Fibroblast of the aortic adventitia (primary cell): ENCODE data around the gene MIPEP. TPM values are rescaled to one million over a fixed set of nuclear protein-coding genes. Genes with fewer than 3 reads are reported as not detected.

Source experiments
- DNase-seq: peaks from one replicate; pipeline ENCODE4 v3.0.0-alpha.2; 2010; ENCODE audit warnings: low read depth
- H3K4me3 ChIP-seq: 2 replicates; pipeline ENCODE4 v1.5.1; 2011; ENCODE audit warnings: low read depth, mild to moderate bottlenecking, control low read depth, low read length, moderate library complexity
- CTCF ChIP-seq: IDR thresholded peaks from 2 replicates; pipeline ENCODE4 v1.5.1; 2011; ENCODE audit warnings: mild to moderate bottlenecking, low read length, control low read depth, inconsistent platforms; ENCODE audit not compliant: insufficient read depth
- total RNA-seq: library from RNA; depleted of rRNA; stranded (reverse); fragments of >200 nt; gene quantifications from 2 replicates; pipeline ENCODE4 v1.2.3, GENCODE V29; 2012; ENCODE audit warnings: low replicate concordance

Gene MIPEP
- total RNA-seq, 1 donor, result 28.1 TPM

DNA sequence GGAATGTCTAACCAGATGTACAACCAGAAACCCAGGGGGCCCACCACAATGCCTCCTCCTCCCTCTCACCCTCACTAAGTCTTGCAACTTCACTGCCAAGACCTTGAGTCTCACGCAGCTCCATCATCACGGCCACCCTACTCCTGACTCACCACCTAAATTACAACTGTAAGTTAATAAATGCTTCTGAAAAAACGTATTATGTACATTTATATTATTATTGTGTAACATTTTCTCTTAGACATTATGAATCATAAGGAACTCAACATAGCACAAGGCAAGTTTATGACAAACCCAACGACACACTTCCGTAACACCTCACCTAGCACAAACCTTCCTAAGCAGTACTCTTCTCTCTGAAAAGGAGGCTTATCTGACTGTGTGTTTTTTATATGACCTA is 20.7 kb downstream of the MIPEP start:
- no peak for TF ChIP-seq CTCF
- DNase-seq, result peak; percentile 54

GRCh38 chr13:23867027-23867491 is 22.1 kb downstream of the MIPEP start:
- peak; percentile 22 for DNase-seq
- no peak for TF ChIP-seq CTCF
- H3K4me3 ChIP-seq, result no peak overlapping the region

More for the DNA sequence above, 20.7 kb downstream of the MIPEP start:
- H3K4me3 ChIP-seq, result no peak overlapping the region

GRCh38 chr13:23866420-23867026 is 22.7 kb downstream of the MIPEP start:
- peak; percentile 31 for DNase-seq
- no peak for TF ChIP-seq CTCF
- no peak overlapping the region for H3K4me3 ChIP-seq

DNA sequence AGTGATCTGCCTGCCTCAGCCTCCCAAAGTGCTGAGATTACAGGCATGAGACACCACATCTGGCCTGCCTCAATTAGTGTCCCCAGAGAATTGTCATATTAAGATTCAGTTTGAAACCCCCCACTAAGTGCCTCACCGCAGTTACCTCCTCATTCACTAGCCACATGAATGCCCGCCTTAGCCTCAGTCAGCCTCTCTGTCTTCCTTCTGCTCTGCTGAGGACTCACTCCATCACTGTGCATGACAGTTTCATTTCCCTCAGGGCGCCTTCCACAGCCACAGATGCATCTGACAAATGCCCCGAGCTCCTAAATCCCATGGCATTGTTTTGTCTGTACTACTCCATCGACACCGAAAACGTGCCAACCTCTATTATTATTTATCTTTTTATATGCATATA is 23.3 kb downstream of the MIPEP start:
- no peak overlapping the region for H3K4me3 ChIP-seq
- no peak for DNase-seq
- no peak for TF ChIP-seq CTCF

- no peak for DNase-seq
- H3K4me3 ChIP-seq, result no peak overlapping the region
- TF ChIP-seq CTCF, result no peak
Observed at GRCh38 chr13:23865026-23865425, 24.2 kb downstream of the MIPEP start.

GRCh38 chr13:23861310-23861709 is 27.9 kb downstream of the MIPEP start:
- DNase-seq, result no peak
- no peak for TF ChIP-seq CTCF

GRCh38 chr13:23859904-23860303 is 29.3 kb downstream of the MIPEP start:
- TF ChIP-seq CTCF, result no peak
- DNase-seq, result no peak
- no peak overlapping the region for H3K4me3 ChIP-seq

More at GRCh38 chr13:23861310-23861709, 27.9 kb downstream of the MIPEP start:
- no peak overlapping the region for H3K4me3 ChIP-seq
